BJ (cell line): Measurements from ENCODE around the gene AGER. TPM values are rescaled to one million over a fixed set of nuclear protein-coding genes. Genes with fewer than 3 reads are reported as not detected.
A peak's percentile ranks its signal among the peaks of the same experiment; 100 is the strongest.
"Not testable (repeated sequence)": the region's sequence is repeated elsewhere in the genome, so short reads cannot be mapped to it uniquely, and the experiment has no call there.

Source experiments
- CTCF ChIA-PET: fragments of 350-600 bp; formaldehyde crosslinking; extraction: SDS; loops from one replicate; lab custom pipeline; 2021; ENCODE audit warnings: antibody characterized with exemption, inconsistent platforms; lab: Yijun Ruan, JAX
- POLR2A ChIA-PET: fragments of 300-600 bp; sonication (Branson Sonifier 250); formaldehyde crosslinking; extraction: SDS; loops from one replicate; lab custom pipeline; 2021; ENCODE audit warnings: antibody characterized with exemption; lab: Charles Lee
- DNase-seq: peaks from one replicate; pipeline ENCODE4 v3.0.0-alpha.2; 2011; ENCODE audit warnings: low read depth
- H3K27me3 ChIP-seq: 2 replicates; pipeline ENCODE4 v1.6.0; 2011; ENCODE audit warnings: low read length; ENCODE audit not compliant: control insufficient read depth, insufficient read depth
- H3K36me3 ChIP-seq: 2 replicates; pipeline ENCODE4 v1.5.1; 2011; ENCODE audit warnings: low read length; ENCODE audit not compliant: control insufficient read depth, insufficient read depth
- H3K4me3 ChIP-seq: 2 replicates; pipeline ENCODE4 v1.5.1; 2011; ENCODE audit warnings: low read depth, mild to moderate bottlenecking, control low read depth, low read length
- polyA plus RNA-seq: library from polyadenylated mRNA; depleted of rRNA; stranded (reverse); fragments of >200 nt; gene quantifications from 2 replicates; pipeline ENCODE4 v1.2.3, GENCODE V29; 2011
- TF ChIP-seq, protein P1 (sequence below): IDR thresholded peaks from 2 replicates; pipeline ENCODE4 v1.5.1; 2011; ENCODE audit warnings: low read depth, mild to moderate bottlenecking, control low read depth, inconsistent platforms, low read length, moderate library complexity; ENCODE audit not compliant: insufficient read depth

AGER gene
- polyA plus RNA-seq, 1 experiment = 2.6 TPM

- no peaks in the 10 kb centered on the region for H3K36me3 ChIP-seq
- ChIA-PET CTCF (interaction anchor here (0.6 to 2.2 kb wide), 14 partner anchors 11 to 405 kb away, joined by 3 to 10 read pairs (median 5); partner anchors contain the start of genes AGPAT1 and EGFL8), POLR2A (interaction anchor here (0.6 to 1.5 kb wide), 4 partner anchors 19 to 776 kb away, joined by 3 to 5 read pairs (median 3); no protein-coding TSS in a partner anchor)
- DNase-seq = no peak
- H3K4me3 ChIP-seq = peak overlapping the region; percentile 81
- peaks cover 1% of the 10 kb centered on the region; the same call in 1 of the 2 replicates for H3K27me3 ChIP-seq
- TF ChIP-seq, protein P1, sequence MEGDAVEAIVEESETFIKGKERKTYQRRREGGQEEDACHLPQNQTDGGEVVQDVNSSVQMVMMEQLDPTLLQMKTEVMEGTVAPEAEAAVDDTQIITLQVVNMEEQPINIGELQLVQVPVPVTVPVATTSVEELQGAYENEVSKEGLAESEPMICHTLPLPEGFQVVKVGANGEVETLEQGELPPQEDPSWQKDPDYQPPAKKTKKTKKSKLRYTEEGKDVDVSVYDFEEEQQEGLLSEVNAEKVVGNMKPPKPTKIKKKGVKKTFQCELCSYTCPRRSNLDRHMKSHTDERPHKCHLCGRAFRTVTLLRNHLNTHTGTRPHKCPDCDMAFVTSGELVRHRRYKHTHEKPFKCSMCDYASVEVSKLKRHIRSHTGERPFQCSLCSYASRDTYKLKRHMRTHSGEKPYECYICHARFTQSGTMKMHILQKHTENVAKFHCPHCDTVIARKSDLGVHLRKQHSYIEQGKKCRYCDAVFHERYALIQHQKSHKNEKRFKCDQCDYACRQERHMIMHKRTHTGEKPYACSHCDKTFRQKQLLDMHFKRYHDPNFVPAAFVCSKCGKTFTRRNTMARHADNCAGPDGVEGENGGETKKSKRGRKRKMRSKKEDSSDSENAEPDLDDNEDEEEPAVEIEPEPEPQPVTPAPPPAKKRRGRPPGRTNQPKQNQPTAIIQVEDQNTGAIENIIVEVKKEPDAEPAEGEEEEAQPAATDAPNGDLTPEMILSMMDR = no peak
Observed at GRCh38 chr6:32195902-32196681, 12.0 kb upstream of the AGER start.

DNA sequence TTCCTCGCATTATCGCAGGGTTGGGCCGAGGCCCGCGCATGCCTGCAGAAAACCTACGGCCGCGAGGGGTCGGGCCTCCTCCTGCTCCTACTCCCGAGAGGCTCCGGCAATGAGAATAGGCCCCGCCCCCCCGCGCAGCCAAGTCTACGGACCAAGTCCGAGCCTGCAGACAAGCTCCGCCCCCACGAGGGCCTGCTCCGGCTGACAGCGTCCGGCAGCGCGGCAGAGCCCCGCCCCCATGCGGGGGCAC, 11.5 kb upstream of the AGER start:
- ChIA-PET POLR2A (interaction anchor here (0.8 to 1.5 kb wide), 3 partner anchors 18 to 776 kb away, joined by 3 to 5 read pairs (median 3); no protein-coding TSS in a partner anchor), CTCF (interaction anchor here (0.9 to 2.2 kb wide), 11 partner anchors 16 to 149 kb away, joined by 3 to 10 read pairs (median 5); partner anchors contain the start of genes AGPAT1 and EGFL8)
- peak overlapping the region; percentile 81 for H3K4me3 ChIP-seq
- DNase-seq = peak; percentile 99
- TF ChIP-seq, protein P1 = peak; percentile 62
- no peaks in the 10 kb centered on the region for H3K27me3 ChIP-seq
- H3K36me3 ChIP-seq = no peaks in the 10 kb centered on the region

DNA sequence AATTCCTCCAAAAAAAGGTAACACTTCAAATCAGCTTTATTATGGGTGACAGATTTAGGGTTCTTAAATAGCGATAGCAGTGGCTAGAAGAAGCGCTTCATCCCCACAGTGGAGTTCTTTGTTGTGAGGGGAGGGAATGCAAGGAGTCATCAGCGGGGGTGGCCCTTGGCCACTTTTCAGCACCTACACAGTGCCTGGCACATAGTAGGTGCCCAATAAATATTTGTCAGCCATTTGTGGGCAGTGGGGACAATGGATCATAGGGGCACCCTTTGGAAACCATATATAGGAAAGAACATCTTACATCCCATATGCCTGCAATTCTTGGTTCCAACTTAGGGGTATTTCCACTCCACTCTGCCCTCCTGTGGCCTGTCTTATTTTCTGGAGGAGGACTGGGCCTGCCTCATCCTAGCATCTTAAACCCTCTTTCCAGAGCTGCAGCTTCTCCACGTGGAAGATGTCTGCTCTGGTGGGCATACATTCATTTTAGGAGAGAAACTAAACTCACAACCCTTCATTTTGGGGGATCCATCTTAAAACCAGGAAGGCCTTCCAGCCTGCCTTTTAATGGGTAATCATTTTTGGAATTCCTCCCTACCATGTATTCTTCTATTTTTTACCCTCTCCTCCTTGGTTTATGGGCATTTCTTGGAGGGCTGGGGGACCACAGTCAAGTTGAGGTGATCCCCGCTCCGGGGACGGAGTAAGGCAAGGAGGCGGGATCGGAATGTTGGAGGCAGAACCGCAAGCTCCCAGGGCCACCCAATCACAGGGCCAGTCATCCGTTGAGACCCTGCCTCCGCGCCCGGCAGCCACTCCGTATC, 11.0 kb upstream of the AGER start:
- CTCF ChIA-PET = interaction anchor here (0.9 to 2.2 kb wide), 11 partner anchors 16 to 148 kb away, joined by 3 to 10 read pairs (median 5); partner anchors contain the start of genes AGPAT1 and EGFL8
- no peak for DNase-seq

DNA sequence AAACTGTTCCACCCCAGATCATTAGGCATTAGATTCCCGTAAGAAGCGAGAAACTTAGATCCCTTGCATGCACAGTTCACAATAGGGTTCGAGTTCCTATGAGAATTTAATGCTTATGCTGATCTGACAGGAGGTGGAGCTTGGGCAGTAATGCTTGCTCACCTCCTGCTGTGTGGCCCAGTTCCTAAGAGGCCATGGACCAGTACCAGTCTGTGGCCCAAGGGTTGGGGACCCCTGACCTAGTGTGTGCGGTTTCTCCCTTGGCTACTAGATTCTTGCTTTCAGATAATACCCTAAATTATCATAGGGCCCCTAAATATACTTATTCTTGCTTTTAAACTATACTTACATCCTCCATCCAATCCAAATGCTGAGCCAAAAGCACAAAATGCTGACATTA, 10.3 kb upstream of the AGER start:
- POLR2A ChIA-PET = no interaction called here
- TF ChIP-seq, protein P1 = no peak
- Histone ChIP-seq H3K4me3 (no peak overlapping the region), H3K27me3 (no peaks in the 10 kb centered on the region), H3K36me3 (no peaks in the 10 kb centered on the region)
- no peak for DNase-seq
- CTCF ChIA-PET = interaction anchor here (1.3 to 2.2 kb wide), 3 partner anchors 18 to 111 kb away, joined by 6 to 10 read pairs (median 7); partner anchors contain the start of gene AGPAT1

More for the DNA sequence above, 11.0 kb upstream of the AGER start:
- no peaks in the 10 kb centered on the region for H3K27me3 ChIP-seq
- no peaks in the 10 kb centered on the region for H3K36me3 ChIP-seq
- peak overlapping the region; percentile 35 for H3K4me3 ChIP-seq
- TF ChIP-seq, protein P1 = peak; percentile 61
- POLR2A ChIA-PET = interaction anchor here (0.8 to 1.5 kb wide), 3 partner anchors 18 to 777 kb away, joined by 3 to 5 read pairs (median 3); no protein-coding TSS in a partner anchor

DNA sequence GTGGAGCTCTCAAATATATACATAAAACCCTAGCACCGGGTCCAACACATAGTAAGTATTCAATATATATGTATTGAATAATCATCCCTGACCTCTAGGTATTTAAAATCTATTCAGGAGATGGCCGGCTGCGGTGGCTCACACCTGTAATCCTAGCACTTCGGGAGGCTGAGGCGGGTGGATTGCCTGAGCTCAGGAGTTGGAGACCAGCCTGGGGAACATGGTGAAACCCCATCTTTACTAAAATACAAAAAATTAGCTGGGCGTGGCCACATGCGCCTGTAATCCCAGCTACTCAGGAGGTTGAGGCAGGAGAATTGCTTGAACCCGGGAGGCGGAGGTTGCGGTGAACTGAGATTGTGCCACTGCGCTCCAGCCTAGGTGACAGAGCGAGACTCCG, 9.0 kb upstream of the AGER start:
- CTCF ChIA-PET = interaction anchor here (0.9 to 1.6 kb wide), 3 partner anchors 52 to 79 kb away, joined by 4 to 9 read pairs (median 6); no protein-coding TSS in a partner anchor

More for the DNA sequence above, 9.0 kb upstream of the AGER start:
- H3K27me3 ChIP-seq, POLR2A ChIA-PET, H3K4me3 ChIP-seq, DNase-seq, H3K36me3 ChIP-seq: not testable (repeated sequence)
